Stimulated activated effector memory CD8-positive, alpha-beta T cell treated with anti-CD3 and anti-CD28 coated beads, Interleukin-12 subunit alpha, Interleukin-12 subunit beta, amount 100 ng/mL, for 72 hours (primary cell): ENCODE data around the gene OXCT2.

Experiments used
- ATAC-seq: fragments of 150-1000 bp; cut with Tn5 transposase; 2 replicates; pipeline ENCODE4 v1.10.0; 2021
- DNase-seq, 2 donors: peaks; one replicate each; pipeline ENCODE4 v3.0.0; 2021 to 2022; ENCODE audit warnings: low spot score in 2 of 2
- H3K27ac Mint-ChIP-seq: one replicate; pipeline ENCODE4 v1.8.0; 2022; ENCODE audit warnings: mild to moderate bottlenecking, mixed read lengths
- H3K36me3 Mint-ChIP-seq: one replicate; pipeline ENCODE4 v1.8.0; 2022; ENCODE audit warnings: mild to moderate bottlenecking, mixed read lengths
- H3K4me1 Mint-ChIP-seq: one replicate; pipeline ENCODE4 v1.8.0; 2022; ENCODE audit warnings: mixed read lengths
- H3K4me3 Mint-ChIP-seq: one replicate; pipeline ENCODE4 v1.8.0; 2022; ENCODE audit warnings: mild to moderate bottlenecking, mixed read lengths
- H3K9me3 Mint-ChIP-seq: one replicate; pipeline ENCODE4 v1.8.0; 2022; ENCODE audit warnings: mixed read lengths

OXCT2 gene

DNA sequence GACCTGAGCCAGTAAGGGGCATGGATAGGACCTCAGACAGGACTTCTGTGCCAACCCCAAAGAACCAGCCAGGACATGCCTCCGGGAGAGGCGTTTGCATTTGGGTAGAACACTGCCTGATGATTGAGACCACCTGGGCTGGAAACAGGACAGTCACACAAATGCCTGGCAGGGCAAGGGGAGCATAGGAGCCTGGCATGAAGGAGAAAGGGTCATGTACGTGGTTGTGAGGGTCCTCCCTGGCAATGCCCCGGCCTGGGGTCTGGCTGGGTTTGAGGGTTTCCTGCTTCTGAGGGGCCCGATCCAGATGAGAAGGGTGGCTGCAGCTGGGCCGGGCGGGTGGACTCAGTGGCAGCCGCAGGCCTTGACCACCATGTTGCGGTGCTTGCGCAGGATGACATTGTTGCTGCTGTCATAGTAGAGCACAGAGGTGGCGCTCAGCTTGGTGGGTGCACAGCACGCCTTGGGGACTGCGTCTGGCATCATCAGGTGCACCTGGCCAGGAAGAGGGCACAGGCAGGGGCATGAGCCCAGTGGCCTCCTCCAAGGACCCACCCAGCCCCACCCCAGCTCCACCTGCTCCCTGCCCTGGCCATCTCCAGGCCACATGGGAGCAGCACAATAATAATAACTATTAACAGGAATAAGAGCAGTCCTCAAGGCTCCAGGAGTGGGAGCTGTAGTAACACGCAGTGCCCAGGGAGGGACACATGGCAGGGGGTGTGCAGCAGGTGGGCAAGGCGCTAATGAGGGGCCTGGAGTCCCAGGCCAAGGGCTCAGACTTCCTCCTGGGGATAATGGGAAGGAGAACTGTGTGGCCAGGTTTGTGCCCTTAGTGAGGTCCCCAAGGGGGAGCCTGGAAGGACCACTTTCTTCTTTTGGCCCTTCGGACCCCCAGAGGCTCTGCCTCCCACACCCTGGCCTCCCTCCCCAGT, 10.8 kb downstream of the OXCT2 start:
- Mint-ChIP-seq H3K4me3 (no peak overlapping the region), H3K27ac (no peak overlapping the region), H3K36me3 (peaks cover 35% of the 10 kb centered on the region), H3K9me3 (no peaks in the 10 kb centered on the region), H3K4me1 (no peaks in the 10 kb centered on the region)
- DNase-seq: no peak
- peak; percentile 22 for ATAC-seq

DNA sequence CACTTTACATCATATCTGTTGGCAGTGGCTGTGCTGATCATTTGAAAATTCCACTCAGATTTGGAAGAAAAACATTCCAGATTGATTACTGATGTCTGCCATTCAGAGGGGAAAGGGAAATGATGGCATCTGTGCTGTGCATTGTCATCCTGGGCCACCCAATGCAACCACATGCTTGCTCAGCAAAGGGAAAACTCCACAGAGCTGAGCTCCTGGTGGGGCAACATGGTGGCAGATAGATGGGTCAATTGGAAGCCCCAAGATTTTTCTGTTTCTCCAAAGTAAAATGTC, 11.8 kb downstream of the OXCT2 start:
- DNase-seq (no peak), ATAC-seq (no peak)
- H3K36me3 Mint-ChIP-seq: peaks cover 45% of the 10 kb centered on the region

DNA sequence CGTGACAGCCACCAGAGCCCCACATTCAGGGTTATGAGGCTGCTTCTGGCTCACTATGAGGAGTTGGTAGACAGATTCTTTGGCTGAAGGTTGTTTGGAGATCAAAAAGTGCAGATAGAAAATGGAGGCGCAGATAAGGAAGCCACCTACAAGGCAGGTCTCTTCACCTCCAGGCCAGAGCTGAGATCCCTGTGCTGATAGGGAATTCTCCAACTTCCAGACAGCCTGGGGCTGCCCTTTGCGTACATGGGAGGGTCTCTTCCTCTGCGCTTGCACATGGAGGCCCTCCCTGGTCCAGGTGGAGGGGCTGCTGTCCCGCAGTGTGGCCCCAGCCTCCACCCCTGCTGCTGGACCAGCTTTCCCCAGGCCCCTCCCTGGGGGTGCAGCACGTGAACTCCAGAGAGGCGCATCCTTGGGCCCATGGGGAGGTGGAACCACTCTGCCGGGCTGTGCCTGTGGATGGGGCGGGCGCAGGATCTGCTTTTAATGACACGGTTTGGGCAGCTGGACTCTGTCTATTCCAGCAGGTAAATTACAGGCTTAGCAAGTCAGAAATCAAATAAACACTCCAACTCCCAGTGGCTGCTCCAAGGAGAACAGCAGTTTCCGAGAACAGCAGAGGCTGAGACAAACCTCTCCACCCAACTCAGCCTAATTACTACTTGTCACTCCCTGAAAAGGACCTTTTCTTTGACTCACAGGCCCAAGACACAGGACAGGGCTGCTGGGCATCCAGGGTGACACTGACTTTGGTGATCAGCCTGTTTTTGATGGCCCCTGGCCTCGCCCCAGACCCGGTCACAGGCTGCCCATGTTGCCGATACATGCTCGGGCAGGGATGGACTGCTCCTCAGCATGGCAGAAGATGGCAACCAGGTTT, 12.4 kb downstream of the OXCT2 start:
- Mint-ChIP-seq H3K36me3 (peaks cover 50% of the 10 kb centered on the region), H3K4me1 (no peaks in the 10 kb centered on the region), H3K27ac (peak overlapping the region; percentile 11), H3K9me3 (no peaks in the 10 kb centered on the region), H3K4me3 (no peak overlapping the region)
- DNase-seq (no peak), ATAC-seq (no peak)

More for the DNA sequence above, 11.8 kb downstream of the OXCT2 start:
- H3K27ac Mint-ChIP-seq: no peak overlapping the region
- no peaks in the 10 kb centered on the region for H3K9me3 Mint-ChIP-seq
- no peak overlapping the region for H3K4me3 Mint-ChIP-seq
- H3K4me1 Mint-ChIP-seq: no peaks in the 10 kb centered on the region

DNA sequence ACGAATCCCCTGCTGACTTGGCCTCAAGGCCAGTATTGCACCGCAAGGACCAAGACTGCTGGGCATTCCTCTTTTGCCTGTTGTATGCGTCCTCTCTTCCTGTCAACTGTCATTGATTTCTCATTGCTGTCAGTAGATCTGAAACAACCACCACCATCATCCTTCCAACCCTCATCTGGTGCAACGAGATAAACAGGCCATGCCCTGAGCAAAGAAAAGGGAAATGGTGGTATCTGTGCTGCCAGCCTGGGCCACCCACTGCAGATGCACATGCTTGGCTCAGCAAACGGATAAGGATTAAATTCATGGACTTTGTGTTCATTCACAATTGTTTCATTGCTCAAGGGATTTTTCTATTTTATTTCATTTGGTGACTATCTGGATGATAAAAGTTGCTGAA, 13.6 kb downstream of the OXCT2 start:
- ATAC-seq: no peak
- no peaks in the 10 kb centered on the region for H3K4me1 Mint-ChIP-seq
- no peak overlapping the region for H3K27ac Mint-ChIP-seq
- peaks cover 63% of the 10 kb centered on the region for H3K36me3 Mint-ChIP-seq
- no peak overlapping the region for H3K4me3 Mint-ChIP-seq
- DNase-seq: no peak
- H3K9me3 Mint-ChIP-seq: no peaks in the 10 kb centered on the region

DNA sequence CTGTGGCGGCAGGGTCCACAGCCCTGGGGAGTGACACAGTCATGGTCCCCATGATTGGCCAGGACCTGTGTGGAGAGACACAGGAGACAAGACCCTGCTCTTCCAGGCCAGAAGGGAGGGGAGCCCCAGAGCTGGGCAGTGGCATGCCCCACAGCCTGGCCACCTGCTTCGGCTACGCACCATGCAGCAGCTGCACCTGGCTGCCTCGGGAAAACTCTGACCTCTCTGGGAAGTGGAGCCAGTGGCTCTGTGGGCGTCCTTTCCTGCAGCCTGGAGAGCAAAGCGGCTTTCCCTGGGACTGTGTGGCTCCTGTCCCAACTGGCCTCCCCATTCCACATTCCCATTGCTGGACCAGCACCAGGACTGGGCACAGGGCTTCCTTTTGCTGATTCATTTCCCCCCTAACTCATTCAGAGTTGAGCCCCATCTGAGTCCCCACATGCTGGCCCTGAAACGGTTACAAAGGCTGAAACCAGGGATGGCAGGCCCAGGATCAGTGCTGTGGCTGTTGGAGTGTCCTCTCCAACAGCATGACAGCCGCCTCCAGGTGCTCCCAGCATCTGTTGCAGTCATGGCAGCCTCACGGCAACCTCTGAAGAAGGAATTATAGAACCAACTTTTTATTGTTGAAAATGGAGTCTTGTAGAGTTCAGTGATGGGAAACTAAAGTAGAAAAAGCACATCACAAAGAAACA, 15.0 kb downstream of the OXCT2 start:
- no peak overlapping the region for H3K27ac Mint-ChIP-seq
- no peak for ATAC-seq
- H3K36me3 Mint-ChIP-seq: peaks cover 77% of the 10 kb centered on the region
- no peaks in the 10 kb centered on the region for H3K4me1 Mint-ChIP-seq
- H3K4me3 Mint-ChIP-seq: no peak overlapping the region
- no peaks in the 10 kb centered on the region for H3K9me3 Mint-ChIP-seq
- no peak for DNase-seq

DNA sequence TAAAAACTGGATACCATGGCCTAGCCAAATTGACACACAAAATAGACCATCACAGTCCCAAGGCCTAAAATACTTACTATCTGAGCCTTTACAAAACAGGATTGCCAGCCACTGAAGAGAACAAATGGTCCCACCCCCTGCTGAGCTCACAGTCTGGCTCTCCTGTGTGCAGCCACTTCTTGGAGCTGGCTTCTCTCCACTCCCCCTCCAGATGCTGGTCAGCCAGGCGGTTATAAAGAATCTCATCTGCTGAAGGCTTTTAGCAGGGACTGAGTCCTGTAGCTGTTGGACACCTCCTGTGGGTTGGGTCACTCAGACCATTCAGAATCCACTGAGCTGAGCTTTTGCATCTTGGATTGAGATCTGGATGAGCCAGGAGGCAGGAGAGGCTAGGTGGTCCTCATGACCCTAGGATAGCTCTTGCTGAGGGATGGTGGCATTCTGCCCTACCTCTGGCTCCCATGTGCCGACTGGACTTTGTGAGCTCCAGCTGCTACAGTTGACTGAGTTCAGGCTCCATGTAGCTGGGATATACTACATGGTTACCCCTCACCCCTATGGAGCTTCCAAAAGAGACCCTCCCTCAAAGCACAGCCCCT, 16.1 kb downstream of the OXCT2 start:
- Mint-ChIP-seq H3K4me3 (no peak overlapping the region), H3K27ac (no peak overlapping the region), H3K4me1 (no peaks in the 10 kb centered on the region), H3K36me3 (peaks cover 85% of the 10 kb centered on the region), H3K9me3 (no peaks in the 10 kb centered on the region)
- ATAC-seq: no peak
- no peak for DNase-seq

DNA sequence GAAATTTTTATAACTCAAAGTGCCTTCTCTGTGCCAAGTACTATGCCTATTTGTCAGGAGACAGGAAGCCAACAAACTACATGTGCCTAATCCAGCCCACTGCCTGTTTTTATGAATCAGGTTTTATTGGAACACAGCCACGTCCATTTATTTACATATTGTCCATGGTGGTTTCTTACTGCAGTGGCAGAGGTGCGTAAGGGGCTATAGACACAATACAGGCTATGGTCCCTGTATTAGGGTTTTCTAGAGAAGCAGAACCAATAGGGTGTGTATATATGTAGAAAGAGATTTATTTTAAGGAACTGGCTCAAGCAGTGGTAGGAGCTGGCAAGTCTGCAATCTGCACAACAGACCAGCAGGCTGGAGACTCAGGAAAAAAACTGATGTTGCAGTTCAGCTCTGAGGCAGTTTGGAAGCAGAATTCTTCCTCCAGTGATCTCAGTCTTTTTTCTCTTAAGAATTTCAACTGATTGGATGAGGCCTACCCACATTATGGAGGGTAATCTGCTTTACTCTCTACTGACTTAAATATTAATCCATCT, 17.1 kb downstream of the OXCT2 start:
- Mint-ChIP-seq H3K9me3 (no peaks in the 10 kb centered on the region), H3K4me1 (no peaks in the 10 kb centered on the region), H3K27ac (no peak overlapping the region), H3K4me3 (no peak overlapping the region), H3K36me3 (peaks cover 85% of the 10 kb centered on the region)
- no peak for DNase-seq
- ATAC-seq: no peak

DNA sequence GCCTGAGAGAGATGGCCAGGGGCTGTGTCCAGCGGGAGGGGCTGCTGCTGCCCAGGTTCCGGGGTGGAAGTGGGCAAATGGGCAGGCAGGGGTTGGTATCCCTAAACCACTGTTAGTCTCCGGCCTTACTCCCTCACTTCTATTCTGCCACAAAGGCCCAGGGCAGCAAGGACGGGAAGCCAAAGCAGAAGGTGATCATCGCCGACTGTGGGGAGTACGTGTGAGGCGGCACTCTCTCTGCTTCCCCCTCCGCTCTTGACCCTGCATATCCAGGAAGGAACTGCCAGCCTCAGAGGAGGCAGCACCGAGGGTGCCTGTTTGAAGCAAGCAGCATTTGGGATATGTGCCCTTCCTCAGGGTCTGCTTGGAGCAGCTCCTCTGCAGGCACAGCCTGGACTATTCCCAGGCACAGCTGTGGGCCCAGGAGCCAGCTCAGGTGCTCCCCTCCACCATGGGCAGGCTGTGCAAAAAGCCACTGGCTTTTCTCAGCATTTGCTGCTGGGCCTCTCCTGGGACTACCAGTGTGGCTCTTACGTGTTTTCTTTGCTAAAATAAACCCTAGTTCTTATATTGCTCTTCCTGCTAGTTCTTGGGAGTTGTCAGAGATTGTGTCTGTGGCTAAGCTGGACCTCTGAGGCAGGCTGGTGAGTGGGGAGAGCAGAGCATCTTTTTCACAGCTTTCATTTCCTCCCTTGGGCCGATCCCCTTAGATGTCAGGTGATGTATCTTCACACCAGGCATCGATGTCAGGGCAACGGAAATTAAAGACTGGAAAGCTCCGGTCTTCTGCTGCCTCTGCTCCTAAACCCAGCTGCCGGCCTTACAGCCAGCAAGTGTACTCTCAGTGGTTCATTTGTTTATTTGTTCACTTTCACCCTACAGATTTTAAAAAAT, 17.8 kb downstream of the OXCT2 start:
- no peak overlapping the region for H3K4me3 Mint-ChIP-seq
- H3K9me3 Mint-ChIP-seq: no peaks in the 10 kb centered on the region
- DNase-seq (no peak), ATAC-seq (no peak)
- H3K4me1 Mint-ChIP-seq: no peaks in the 10 kb centered on the region
- peaks cover 93% of the 10 kb centered on the region for H3K36me3 Mint-ChIP-seq
- H3K27ac Mint-ChIP-seq: no peak overlapping the region

DNA sequence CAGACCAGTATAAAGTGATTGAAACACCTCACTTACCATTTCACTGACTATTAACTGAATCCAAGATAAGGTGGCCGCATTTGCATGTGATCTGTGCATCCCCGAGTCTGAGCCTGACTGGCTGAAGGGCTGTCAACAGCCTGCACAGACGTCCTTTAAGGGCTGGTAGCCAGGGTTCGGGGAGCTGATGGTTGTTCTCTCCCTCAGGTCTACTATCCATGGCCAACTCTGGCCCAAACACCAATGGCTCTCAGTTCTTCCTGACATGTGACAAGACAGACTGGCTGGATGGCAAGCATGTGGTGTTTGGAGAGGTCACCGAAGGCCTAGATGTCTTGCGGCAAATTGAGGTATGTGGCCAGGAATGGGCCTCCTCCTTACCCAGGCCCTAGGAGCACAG, 18.4 kb downstream of the OXCT2 start:
- Mint-ChIP-seq H3K4me1 (no peaks in the 10 kb centered on the region), H3K9me3 (no peaks in the 10 kb centered on the region), H3K4me3 (no peak overlapping the region), H3K36me3 (peaks cover 98% of the 10 kb centered on the region), H3K27ac (no peak overlapping the region)
- ATAC-seq (no peak), DNase-seq (no peak)

DNA sequence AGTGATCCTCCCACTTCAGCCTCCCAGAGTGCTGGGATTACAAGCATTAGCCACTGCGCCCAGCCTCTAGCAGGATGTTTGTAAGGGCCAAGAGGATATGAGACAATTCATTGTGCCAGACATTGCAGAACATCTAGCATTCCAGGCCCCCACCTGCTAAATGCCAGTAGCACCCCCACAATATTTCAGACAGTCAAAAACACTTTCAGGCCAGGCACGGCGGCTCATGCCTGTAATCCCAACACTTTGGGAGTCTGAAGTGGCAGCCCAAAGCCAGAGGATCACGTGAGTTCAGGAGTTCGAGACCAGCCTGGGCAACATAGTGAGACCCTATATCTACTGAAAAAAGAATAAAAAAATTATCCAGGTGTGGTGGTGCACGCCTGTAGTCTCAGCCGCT, 19.6 kb downstream of the OXCT2 start:
- DNase-seq (no peak), ATAC-seq (no peak)
- Mint-ChIP-seq H3K4me3 (no peak overlapping the region), H3K9me3 (no peaks in the 10 kb centered on the region), H3K4me1 (no peaks in the 10 kb centered on the region), H3K36me3 (peaks cover 98% of the 10 kb centered on the region), H3K27ac (no peak overlapping the region)

DNA sequence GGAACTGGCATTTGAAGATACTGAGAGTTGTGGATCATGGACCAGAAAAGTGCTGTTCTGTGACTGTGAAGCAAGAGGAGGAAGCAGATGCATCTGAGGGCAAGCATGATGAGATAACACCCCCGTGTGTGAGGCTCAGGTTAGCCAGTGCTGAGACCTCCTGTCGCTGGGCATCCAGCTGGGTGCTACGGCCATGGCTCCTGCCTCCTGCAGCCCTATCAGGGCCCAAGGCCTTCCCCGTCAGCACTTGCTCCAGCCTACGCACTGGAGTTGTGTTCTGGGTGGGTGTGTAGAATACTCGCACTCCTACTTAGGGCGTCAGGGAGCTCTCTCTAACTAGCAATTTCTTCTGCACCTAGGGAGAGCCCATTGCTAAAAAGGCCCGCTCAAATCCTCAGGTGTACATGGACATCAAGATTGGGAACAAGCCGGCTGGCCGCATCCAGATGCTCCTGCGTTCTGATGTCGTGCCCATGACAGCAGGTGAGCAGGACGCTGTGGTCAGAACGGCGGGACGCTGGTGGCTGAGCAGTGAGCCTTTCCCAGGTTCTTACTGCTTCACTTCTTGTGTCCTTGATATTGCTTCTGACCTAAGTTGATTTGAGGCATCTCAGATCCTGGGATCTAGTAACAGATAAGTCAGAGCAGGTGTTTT, 26.0 kb downstream of the OXCT2 start:
- DNase-seq: no peak
- ATAC-seq: no peak
- H3K36me3 Mint-ChIP-seq: peaks cover 97% of the 10 kb centered on the region

DNA sequence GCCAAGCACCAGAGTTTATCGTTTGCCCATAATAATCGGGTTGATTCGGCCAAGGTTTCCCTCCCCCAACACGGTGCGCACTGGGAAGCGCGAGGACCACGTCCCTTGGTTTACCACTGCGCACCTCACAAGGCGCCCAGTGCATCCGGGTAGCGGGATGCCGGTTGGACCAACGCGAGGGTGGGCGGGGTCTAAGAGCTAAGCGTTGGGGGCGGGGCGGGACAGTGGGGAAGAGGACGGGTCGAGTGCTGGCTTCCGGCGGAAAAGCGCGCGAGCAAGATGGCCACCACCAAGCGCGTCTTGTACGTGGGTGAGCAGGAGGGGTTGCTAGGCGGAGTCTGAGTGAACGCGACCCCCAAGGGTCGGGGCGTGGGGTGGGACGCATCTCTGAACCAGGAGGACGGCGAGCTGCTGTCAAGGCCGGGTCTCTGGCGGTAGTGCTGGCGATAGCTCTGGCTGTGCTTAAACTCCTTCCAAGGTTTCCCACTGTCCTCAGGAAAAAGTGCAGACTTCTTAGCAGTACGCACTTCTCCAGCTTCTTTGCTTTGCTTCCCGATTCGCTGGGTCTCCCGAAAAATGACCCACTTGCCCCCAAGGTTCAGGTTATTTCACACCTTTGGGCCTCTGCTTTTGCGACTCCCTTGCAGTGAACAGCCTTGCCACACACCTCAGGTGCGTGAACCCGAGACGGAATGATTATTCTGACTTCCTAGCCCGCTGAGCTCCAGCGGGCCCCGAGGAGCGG, 32.4 kb downstream of the OXCT2 start, which contains the start of gene PPIE:
TSS of gene PPIE (plus strand) at position 261 of the 745 bp plus-strand sequence. CDS start at position 280, 19 bp downstream.
- Mint-ChIP-seq H3K36me3 (peaks cover 43% of the 10 kb centered on the region), H3K9me3 (no peaks in the 10 kb centered on the region), H3K27ac (peak within 1 kb of the TSS; percentile 95), H3K4me1 (peaks cover 38% of the 10 kb centered on the region), H3K4me3 (peak within 1 kb of the TSS; percentile 89)
- peak; percentile 98 for ATAC-seq
- DNase-seq: peak; percentile 78 to 92

More for the DNA sequence above, 26.0 kb downstream of the OXCT2 start:
- H3K4me3 Mint-ChIP-seq: no peak overlapping the region
- no peaks in the 10 kb centered on the region for H3K9me3 Mint-ChIP-seq
- H3K27ac Mint-ChIP-seq: no peak overlapping the region
- H3K4me1 Mint-ChIP-seq: peaks cover 3% of the 10 kb centered on the region

DNA sequence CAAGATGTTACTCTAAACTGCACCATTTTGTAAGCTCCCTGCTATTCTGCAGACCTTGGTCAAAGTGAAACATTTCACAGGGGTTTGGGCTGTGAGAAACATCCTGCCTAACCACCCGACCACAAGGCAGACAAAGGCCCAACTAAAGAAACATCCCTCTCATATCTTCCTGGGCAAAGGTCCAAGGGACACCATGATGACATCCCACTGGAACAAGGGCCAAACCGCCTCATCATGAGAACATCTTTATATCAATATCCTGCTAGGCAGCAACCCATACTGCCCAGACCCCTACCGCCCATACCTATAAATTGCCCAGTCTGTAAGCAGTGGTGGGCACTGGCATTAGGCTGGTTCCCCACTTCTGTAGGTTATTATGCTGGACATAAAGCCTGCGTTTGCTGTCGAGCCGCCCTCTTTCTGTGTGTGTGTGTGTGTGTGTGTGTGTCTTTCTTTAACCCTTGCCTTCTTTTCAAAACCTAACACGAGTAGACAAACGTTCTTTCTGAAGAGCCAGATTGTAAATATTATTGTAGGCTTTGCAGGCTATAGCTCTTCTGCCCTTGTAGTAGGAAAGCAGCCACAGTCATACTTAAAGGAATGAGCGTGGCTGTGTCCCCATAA, 33.5 kb downstream of the OXCT2 start:
- Mint-ChIP-seq H3K36me3 (peaks cover 32% of the 10 kb centered on the region), H3K27ac (no peak overlapping the region), H3K9me3 (no peaks in the 10 kb centered on the region), H3K4me3 (peak overlapping the region; percentile 89), H3K4me1 (peaks cover 38% of the 10 kb centered on the region)
- DNase-seq (peak in 1 of 2 donors; percentile 59), ATAC-seq (no peak)
